HG02642 (cell line): Measurements from ENCODE around the gene CDRT4.

Experiments used
- ATAC-seq: cut with Tn5 transposase; IDR thresholded peaks from one replicate; pipeline ENCODE4 v1.9.1; 2021; ENCODE audit warnings: mild to moderate bottlenecking; ENCODE audit not compliant: unreplicated experiment, poor library complexity

Gene CDRT4

DNA sequence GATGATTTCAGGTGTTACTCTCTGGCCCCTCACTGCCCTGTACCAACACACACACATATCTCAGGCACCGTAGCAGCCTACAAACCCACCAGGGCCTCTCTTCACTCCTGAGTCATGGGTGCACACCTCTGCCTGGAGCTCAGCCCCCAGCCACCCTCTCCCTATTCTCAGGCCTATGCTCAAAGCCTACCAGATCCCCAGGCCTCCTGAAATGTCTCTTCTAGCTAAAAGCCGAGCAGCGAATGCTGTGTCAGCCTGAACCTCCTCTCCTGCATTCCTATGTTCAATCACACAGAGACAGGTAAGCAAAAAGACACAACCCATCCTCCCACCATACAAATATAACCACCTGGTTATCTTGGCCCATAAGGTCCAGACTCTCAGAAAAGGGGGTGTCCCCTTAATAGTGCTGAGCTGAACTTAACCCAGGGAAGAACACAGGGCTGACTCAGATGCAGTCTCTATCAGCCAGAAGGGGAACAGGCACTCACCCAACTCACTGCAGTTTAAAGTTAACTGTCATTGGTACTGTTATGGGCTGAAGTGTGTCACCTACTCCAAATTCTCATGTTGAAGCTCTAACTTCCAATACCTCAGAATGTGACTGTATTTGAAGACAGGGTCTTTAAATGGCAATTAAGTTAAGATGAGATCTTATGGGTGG is 64.0 kb downstream of the CDRT4 start:
- ATAC-seq = no peak

DNA sequence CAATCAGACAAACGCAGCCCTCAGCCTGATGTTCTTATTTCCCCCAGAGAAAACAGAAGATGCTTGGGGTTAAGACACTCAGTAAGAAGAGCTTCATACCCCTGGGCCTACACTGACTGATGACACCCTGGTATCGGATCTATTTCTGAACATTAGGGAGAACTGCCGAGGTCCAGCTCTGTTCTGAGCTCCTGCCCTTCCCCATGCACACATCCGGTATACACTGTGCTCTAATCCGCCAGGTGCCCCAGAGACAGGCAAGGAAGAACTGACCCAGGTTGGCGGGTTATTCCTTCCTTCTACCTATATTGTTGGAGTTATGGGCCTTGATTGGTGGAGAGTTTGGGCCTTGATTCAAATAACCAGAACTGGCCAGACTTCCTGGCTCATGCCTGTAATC is 68.0 kb downstream of the CDRT4 start:
- ATAC-seq = no peak

DNA sequence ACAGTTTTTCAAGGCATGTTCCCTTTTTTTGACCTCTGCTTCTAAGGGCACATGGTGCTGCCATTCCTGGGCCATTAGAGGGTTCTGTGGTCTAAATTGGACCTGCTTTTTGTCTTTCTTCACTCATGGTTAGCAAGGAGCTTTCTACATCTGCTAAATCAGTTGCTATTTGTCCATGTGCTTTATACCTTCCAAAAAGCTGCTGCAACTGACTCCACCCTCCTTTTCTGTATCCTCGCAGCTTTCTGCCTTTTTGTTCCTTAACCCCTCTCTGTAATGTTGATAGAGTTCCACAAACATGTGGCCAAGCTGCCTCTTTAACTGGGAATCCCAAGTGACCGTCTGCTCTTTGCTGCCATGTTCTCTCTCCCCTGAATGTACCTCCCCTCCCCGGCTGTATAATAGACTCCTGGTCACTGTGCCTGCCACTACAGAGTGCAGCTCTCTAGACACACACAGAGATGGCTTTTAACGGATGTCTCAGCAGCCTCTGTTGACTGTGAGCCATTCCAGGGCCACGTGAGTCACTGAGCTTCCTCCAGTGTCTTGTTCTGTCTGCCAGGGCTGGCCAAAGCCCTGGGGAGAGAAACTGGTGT is 68.6 kb downstream of the CDRT4 start:
- ATAC-seq = no peak

DNA sequence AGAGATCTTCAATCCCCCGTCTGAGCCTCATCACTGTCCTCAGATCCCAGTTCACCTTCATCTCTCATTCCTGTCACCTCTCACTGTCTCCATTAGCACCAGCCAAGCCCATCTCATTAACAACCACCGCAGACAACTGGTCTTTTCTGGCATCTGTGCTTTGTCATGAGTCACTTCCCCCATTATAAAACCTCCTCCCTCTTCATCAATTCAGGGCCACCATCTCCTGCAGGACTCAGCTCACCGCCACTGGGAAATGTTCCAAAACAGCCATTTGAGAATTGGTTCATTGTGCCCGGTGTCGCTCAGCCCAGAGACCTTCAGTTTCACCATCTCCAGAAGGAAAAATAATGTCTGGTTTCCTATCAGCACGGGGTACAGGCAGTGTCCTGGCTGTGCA is 69.1 kb downstream of the CDRT4 start:
- ATAC-seq = no peak

DNA sequence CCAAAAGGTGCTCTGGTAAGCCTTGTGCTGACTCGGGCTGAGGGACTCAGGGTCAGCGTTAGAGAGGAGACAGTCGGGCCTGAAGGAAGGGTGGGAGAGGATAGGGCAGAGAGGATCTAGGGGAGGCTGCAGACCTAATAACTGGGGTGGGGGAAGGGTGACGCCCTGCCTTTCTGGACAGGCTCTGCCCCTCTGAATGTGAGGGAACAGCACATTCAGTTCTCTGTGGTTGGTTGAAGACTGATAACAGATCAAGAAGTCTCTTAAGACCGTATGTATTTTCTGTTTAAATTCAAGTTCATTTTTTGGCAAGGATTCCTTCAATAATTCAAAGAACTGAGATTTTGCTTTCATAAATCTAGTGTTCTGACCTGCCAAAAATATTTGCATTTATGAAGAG is 69.8 kb downstream of the CDRT4 start:
- ATAC-seq = no peak

DNA sequence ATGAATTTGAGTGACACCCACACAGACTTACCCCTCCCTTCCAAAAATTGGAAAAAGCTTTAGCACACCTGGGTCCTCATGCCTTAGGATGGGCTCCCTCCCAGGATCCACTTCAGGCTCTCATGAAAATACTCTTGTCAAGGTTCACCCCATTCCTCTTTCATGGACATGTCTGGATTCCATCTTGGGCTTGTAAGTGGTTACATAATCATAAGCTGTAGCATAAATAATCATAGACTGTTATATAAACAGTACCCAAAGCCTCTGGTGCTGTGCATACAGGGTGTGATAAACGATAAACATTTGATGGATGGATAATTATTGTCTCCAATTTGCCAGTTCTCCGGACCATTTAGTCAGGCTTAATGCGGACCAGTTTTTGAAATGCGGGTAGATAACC is 72.3 kb downstream of the CDRT4 start:
- no peak for ATAC-seq

DNA sequence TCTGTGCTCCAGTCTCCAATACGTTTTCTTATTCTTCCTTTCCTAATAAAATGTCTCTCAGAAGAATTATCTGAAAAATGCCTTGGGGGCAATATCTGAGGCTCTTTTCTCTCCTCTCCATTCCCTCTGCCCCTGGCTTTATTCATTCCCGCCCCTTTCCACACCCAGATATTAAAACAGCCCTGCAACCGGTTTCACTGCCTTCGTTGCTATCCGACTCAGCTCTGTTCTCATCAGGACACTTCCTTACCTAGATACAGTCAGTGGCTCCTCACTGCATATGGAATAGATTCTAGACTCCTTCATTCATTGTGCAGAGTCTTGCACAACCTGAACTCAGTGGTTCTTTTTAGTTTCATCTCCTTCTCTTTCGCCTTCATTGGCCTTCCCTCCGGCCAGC is 74.0 kb downstream of the CDRT4 start:
- ATAC-seq = no peak

DNA sequence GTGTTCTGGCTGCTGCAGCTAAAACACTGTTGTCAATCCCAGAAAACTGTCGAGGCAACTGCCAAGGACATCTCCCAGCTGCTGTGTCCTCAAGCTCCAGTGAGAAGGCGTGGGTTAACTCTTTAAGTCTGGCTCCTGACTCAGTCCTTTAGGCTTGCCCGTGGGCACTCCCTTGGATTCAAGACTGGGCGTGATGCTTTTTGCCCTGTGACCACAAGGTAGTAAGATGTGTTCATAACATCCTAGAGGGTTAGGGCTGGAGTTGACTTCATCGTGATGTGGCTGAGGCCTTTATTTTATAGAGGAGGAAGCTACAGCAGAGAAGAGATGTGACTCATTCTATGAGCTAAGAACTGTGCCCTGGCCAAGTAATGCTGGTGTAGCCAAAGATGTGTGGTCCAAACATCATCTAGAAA is 75.1 kb downstream of the CDRT4 start:
- ATAC-seq = no peak

DNA sequence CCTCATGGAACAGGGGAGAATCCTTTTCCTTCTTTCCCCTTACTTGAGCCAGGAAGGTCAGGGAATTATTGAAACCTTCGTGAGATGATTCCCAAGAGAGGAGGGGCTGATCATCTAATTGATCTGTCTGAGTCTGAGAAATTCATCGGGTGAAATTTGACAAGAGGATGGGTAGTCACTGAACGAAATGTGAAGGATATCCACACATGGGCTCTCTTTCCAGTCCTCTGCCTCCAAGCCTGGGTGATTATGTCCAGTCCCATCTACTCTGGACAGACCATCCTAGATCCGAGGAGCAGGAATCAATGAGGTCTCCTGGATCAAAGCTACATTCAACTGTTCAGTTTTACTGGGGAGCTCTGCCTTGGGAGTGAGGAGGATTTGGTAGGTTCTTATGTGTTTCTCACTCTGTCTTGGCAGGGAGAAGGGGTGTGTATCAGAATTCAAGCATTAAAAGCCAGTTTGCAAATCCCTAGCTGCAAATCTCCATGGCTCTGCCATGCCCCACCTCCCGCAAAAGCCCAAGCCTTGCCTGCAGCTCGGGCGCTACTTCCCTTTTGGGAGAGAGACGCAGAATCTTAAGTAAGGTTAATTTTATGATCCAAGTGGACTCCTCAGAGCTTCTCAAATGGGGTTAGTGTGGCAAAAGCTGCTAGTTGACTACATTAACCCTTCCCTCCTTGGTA is 78.9 kb downstream of the CDRT4 start:
- ATAC-seq = no peak

DNA sequence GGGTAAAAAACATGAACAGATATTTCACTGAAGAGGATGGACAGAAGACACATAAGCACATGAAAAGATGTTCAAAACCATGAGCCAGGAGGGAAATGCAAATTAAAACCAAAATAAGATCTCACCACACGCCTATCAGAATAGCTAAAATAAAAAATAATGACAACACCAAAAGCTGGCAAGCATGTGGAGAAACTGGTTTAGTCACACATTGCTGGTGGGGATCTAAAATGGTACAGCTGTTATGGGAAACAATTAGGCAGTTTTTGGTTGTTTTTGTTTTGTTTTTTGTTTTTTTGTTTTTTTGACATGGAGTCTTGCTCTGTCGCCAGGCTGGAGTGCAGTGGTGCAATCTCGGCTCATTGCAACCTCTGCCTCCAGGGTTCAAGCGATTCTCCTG is 81.3 kb downstream of the CDRT4 start:
- no peak for ATAC-seq
